GM19455 (cell line): Measurements from ENCODE around the gene ZNF521.
"Not testable (repeated sequence)": the region's sequence is repeated elsewhere in the genome, so short reads cannot be mapped to it uniquely, and the experiment has no call there.

Experiments
- ATAC-seq: cut with Tn5 transposase; IDR thresholded peaks from one replicate; pipeline ENCODE4 v1.9.1; 2021; ENCODE audit not compliant: unreplicated experiment

The ZNF521 gene

DNA sequence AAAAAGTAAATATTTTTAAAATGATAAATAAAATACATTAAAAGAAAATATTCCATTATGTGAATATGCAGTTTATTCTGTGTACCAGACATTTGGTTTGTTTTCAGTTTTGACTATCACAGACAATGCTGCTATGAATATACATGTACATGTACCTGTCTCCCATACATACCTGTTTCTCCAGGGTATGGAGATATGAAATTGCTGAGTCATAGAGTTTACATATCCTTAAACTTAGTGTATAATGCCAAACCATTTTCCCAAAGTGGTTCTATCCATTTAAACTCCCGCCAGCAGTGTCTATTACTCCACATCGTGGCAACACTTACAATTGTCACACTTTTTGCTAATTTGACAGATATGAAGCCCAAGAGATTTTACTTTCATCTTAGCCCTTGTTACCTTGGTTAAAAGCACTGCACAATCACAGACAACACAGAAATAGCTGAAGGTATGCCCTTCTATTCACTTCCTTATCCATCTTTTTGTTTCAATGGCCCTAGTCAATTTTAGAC, 56.3 kb downstream of the ZNF521 start:
- no peak for ATAC-seq

DNA sequence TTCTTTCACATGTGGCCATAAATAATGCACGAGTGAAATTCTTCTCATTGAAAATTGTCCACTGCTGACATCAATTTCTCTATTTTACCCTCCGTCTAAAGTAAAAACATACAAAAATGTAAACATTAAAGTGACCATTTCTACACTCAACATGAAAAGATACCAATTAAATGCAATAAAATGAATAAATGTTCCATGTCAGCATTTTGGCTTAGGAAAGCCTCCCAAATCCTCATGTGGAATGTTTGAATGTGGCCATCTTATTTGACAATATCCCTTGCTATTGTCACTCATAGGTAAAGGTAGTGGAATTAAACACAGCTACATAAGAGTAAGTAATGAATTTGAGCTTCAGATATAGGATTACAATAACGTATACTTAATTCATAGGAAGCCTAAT, 60.8 kb downstream of the ZNF521 start:
- no peak for ATAC-seq

DNA sequence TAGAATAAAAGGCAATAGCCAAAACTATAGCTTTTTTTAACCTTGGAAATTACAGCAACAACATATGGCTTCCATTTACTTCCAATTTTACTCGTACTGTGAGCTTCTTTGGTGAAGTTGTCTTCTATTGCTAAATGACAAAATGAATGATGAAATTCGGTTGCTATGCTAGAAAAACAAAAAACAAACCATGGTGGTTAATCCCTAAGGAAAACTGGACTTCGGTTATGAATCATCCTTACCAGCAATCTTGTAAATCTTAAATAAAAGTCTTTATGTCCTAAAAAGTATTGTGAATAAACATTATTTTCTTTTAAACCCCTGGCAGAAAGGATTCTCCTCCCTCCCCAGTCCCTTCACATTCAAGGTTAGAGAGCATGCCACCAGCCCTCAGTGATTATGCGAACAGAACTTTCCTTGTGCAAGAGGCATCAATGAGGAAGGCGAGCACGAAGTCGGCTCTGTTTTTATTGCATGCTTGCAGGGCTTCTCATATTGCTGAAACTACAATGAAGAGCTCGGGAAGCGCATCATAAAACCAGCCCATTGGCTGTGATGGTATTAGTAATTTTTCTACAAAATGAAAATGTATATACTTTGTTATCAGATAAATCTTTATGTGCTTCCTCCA, 62.9 kb downstream of the ZNF521 start:
- no peak for ATAC-seq

DNA sequence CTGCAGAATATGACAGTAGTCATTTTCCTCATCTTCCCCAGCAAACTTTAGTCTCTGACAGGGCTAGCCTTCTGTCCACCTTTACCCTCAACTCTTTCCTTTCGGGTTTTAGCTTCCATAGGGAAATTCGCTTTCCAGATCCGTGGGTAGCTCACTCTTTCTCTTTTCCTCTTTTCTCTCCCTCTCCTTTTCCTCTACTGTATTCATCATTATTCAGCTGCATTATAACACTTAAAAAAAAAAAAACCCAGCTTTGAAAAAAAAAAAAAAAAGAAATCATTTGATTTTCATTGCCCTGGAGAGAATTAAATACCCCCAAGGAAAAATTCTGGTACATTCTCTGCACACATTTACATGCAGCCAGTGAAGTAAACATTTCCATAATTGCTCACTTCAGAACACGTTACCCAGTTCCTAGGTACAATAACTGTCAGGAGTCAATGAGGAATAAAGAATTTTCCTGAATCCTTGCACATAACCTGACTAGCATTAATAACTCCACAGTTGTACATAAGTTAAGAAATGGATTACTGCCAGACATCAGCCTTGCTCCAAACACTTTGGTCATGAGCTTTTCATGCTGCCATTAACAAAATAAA, 63.5 kb downstream of the ZNF521 start:
- no peak for ATAC-seq

DNA sequence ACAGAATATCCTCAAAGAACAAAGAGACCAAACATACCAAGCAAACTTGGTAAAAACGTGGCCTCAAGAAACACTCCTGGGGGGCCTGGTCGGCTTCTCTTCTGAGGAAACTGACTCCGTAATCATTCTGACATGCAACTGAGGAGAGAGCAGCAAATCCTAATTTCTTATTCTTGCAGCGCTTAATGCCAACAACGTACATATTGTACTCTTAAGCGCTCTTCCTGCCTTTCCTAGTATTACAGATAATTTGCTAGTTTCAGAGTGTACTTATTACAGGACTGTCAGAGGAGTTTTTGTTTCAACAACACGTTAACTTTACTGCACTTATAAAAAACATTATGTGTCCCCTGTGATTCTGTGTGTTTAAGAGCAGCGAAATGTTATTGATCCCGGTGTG, 64.9 kb downstream of the ZNF521 start:
- ATAC-seq: no peak

DNA sequence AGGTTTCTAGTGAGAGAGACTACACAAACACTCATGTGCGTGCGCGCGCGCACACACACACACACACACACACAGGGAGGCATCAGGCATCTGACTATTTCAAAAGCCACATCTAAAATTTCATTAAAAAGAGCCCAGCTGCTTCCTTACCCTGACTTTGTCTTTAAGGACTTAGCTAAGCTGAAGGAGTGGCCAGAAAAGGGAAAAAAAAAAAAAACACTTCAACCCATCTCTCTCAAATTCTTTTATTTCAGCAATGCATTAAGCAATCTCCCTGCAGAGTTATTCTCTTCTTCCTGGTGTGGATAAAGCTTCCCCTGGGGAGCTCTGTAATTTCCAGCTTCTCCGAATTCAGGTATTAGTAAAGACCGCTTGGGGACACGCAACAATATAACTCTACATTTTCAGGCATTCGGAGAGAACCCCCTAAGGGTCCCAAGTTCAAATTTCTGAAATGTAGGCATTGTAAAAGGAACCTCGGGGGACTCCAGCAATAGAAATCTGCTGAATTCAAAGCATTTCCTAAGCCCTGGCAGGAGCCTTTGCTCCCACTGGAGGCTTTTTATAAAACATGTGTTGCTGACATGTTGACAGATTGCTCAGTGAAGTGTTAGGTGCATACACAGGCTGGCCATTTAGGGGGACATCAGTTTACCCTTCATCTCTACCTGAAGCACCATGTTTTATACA, 67.0 kb downstream of the ZNF521 start:
- no peak for ATAC-seq

DNA sequence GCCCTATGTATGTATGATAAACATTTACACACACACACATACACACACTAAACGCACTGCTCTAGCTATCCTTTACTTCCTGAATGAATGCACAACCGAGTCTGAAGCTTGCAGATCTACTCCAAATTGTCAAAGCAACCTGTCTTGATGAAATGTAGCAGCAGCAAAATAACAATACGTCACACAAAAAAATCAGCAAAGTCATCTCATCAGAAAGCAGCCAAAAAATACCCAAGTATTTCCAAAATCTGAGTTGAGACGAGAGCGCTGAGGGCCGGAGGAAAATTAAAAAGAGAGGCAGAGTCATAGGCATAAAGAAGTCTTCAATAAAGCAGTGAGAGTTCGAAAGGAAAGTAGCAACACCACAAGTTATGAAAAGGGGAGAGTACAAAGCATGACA, 67.7 kb downstream of the ZNF521 start:
- no peak for ATAC-seq

DNA sequence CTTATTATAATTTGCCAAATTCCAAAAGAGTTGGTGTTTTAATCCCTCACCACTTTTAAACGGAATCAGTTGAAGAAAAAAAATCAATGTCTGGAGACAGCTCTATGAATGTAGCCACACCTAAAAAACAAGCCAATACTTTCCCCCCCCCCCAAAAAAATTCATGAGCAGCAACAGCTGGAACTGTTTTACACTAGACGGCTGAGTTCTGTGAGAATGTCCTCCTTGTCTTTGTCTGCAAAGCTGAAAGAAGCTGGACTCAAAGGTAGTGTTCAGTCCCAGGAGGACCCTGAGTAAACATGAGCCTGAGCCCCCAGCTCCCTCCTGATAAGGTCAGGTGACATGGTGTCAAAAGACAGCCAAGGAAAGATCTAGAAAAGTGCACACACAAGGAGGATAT, 68.2 kb downstream of the ZNF521 start:
- no peak for ATAC-seq

DNA sequence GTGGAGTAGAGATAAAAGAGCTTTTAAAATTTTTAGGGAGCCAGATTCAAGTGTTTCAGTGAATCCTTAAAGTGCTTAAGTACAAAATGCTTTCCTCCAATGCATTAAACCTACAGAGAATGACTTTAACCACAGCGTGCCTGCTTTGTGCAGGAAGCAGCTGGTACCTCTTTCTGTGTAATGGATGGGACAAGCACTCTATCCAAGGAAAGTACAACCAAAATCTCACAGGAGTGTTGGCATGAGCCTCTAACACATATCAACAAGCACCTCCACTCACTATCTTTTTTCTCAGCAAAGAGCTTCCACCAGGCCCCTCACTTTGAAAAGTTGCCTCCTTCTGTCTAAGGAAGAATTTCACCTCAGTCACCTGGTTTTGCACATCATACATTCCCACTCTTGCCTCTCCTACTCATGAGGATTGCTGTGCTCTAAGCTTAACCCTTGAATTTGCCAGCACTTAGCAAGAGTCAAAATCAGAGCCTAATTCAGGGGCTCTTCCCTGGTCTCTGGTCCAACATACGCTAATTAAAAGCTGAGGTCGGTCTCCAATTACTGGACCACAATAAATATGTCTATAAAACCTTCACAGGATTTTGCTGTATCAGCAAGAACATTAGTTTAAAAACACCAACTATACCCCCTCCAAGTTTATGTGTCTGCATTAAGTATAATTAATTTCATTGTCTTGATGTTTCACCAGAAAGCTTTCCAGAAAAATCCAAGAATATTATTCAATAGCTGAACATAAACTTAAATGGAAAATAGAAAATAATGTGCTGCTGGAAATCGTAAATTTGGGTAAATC, 68.9 kb downstream of the ZNF521 start:
- ATAC-seq: no peak

DNA sequence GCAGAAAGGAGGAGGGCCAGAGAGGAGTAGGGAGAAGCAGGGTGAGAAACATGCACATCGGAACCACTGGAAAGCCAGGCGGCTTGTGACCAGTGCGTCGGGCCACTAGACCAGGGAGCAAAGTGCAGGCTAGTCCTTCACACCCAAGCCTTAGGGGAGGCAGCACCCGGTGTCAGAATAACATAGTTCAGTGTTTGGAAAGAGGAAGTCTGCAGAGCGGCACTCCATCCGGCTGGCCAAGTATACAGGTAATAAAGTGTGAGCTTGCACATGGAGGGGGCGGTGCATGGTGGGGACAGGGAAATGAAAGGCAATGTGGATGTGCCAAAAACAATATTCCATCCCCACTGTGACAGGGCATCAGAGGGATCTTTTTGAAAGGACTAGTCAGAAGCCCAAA, 69.7 kb downstream of the ZNF521 start:
- no peak for ATAC-seq

DNA sequence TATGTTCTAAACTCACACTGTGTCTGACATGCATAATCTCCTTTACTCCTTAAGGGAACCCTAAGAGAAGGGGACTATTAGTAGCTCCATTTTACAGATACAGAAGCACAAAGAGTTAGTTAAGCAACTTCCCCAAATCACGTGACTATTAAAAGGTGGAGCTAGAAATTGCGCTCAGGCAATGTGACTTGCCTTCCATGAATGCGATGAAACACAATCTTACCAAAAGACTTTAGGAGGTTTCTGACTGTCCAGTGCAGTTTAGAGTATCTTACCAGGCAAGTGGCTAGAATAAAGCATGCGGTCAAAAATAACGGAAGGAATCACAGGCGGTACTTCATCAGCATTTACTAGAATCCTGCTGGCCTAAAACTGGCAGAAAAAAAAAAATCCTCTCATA, 70.4 kb downstream of the ZNF521 start:
- no peak for ATAC-seq

DNA sequence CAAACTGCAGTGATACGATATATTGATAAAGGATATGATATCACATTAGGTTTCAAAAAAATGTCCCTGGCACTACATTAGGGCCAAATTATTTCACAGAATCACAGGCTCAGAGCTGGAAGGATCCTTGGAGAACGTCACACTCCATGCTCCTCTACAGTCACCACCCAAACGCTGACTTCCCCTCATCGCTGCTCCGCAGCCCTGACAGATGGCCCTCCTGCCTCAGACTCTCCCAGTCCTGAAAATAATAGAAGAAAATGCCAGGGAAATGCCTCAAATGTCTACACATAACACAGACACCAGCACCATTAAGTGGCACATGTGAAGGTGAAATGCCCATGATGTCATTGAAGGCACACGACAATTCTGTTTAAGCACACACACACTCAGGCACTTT, 72.0 kb downstream of the ZNF521 start:
- ATAC-seq: no peak

DNA sequence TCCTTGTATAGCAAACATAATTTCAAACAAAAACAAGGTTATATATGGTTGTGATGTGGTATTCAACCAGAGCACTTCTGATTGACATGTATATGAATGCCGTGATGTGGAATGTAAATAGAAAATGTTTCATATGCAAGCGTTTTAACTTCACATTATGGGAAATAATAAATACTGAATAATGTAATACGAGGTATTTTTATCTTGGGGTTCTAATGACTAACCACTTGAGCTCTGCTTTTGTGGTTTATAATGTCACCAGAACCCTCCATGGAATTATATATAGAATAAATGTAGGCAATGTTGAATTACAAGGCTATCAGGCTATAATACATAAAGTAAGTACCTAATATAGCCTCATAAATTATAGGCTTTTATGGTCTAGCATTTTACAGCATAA, 72.4 kb downstream of the ZNF521 start:
- no peak for ATAC-seq

DNA sequence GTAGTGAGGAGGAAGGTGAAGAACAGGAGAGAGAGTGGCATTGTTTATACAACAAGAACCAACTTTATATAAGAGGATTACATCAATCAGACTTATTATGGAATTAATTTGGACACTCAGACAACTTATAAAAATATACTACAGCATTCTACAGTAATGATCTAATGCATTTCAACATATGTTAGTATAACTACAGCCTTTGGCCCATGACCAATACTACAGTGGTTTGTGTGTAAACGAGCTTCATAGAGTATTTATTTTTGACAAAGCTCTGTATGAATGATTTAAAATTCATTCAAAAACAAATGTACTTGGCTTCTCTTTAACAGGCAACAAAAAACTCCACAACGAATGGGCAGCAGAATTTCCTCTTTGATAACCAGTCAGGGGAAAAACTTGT, 72.8 kb downstream of the ZNF521 start:
- ATAC-seq: no peak

DNA sequence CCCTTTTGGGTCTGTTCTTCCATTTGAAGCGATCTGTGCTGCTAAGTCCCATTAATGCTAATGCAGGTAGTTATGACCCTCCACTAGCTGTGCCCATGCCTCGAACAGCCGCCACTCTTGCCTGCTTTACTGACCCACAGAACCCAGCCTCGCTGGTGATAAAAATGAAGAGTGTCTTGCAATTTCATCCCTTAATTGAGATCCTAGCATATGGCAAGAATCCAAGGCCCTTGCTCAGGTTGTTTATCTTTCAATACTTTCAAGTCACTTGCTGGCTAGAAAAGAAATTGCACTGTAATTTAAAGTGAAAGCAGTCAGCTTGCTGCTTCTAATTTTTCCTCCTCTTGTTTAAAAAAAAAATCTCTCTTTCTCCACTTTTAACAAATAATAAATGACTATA, 73.6 kb downstream of the ZNF521 start:
- ATAC-seq: no peak

DNA sequence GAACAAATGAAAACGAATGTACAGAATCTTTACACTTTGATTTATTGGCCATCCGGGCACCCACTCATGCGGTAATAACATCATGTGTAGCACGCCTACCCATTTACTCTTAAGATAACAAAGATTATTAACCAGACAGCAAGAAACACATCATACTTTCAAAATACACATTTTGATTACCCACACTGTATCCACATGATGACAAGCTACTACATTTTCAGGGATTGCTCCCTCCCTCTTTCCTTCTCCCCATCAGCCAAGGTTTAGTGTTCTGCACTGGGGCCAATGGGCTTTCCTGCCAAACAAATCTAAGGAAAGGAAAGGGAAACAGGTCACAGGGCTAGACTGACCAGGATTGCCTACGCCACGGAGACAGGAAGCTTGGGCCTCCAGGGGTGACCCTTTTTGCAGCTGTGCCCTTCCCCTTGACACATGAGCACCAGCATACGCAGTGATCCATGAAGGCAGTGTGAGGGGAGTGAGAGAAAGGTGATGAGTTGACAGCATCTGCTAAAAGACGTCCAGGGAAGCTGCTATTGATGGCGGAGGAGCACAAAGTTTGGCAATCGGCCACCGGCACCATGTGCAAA, 76.5 kb downstream of the ZNF521 start:
- no peak for ATAC-seq

DNA sequence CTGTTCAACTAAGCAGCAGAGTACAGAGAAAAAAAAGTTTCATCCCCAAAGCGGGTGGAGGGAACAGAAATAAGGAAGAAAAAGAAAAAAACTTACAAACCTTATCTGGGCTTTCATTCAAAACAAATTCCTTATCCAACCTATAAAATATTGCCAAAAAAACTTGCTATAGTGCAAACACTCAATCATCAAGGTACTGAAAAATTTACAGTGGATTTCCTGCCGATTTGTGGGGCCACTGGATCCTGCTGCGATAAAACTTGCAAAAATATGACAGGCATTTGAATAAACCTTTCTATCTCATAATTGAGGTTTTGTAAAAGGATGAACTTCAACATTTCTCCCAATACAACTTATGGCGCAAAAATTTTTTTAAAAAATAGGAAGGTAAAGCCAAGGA, 77.0 kb downstream of the ZNF521 start:
- no peak for ATAC-seq

DNA sequence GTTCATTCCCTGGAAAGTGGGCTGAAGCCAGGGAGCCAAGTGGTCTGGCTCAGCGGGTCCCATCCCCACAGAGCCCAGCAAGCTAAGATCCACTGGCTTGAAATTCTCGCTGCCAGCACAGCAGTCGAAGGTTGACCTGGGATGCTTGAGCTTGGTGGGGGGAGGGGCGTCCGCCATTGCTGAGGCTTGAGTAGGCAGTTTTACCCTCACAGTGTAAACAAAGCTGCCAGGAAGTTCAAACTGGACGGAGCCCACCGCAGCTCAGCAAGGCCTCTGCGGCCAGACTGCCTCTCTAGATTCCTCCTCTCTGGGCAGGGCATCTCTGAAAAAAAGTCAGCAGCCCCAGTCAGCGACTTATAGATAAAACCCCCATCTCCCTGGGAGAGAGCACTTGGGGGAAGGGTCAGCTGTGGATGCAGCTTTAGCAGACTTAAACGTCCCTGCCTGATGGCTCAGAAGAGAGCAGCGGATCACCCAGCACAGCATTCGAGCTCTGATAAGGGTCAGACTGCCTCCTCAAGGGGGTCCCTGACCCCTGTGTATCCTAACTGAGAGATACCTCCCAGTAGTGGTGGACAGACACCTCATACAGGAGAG, 84.9 kb downstream of the ZNF521 start:
- not testable (repeated sequence) for ATAC-seq

DNA sequence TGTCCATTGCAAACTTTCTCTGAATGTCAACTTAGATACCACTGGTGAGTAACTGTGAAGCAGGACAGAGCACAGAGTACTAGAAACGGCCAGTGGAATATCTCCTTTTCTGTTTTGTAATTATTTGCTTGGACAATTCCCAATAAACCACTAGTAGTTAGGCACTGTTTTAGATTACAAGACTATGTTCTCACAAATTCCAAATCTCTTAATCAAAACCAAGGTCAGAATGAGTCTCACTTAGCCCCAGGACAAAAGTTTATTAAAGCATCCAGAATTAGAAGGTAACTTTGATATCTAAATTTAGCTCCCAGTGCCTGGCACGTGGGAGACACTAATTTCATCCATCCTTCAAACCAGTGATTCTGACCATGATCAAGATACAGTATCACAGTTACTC, 89.0 kb downstream of the ZNF521 start:
- ATAC-seq: no peak

DNA sequence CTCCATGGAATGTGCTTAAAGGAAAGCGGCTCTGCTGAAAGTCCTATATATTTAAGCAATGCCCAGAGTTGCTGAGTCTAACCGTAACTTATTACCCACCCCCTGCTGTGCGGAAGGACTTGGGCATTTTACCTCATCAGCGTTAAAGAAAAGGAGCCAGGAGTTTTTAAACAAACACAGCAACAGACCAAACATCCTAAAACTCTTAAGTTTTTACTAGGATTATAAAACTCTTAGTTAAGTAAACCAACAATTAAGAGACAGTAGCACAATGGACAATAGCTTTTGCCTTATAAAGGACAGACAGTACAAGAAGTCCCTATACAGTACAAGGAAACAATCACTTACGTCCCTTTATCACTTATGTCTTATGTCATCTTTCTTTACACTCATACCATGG, 90.2 kb downstream of the ZNF521 start:
- no peak for ATAC-seq

DNA sequence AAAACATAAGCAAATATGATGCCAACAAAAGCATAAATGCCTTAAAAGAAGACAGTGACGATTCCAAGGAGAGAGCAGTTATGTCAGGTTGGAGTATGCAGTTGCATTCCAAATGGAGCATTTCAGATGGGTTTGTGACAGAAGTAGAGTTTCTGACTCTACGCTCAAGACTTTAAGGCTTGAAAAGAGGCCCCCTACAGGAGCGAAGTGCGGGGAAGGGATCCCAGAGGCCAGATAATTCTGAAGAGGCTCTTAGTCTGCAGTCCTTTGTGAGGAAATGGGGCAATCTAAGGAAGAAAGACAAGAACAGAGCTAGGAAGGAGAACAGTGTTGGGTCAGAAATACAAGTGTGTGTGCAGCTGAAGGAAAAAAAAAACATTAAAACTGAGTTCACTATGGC, 95.5 kb downstream of the ZNF521 start:
- ATAC-seq: no peak
